Lower leg skin (tissue), 4 donors: ENCODE data around the gene TSPO. TPM values are rescaled to one million over a fixed set of nuclear protein-coding genes. Genes with fewer than 3 reads are reported as not detected.

Experiments used
- DNase-seq, 2 donors: peaks; one replicate each; pipeline ENCODE4 v3.0.0-alpha.2; 2019; ENCODE audit warnings: low spot score in 2 of 2
- H3K4me3 ChIP-seq: fragments of 200-600 bp; sonication (generic); 2 replicates; pipeline ENCODE4 v1.5.1; 2017; ENCODE audit warnings: mild to moderate bottlenecking, low read depth; ENCODE audit not compliant: poor library complexity, severe bottlenecking
- POLR2A ChIP-seq, 2 donors: fragments of 450-650 bp; IDR thresholded peaks; one replicate each; pipeline ENCODE4 v1.6.1; 2016 to 2017; ENCODE audit warnings: antibody characterized with exemption in 2 of 2, mild to moderate bottlenecking in 1 of 2, moderate library complexity in 1 of 2
- WGBS, 2 donors: methylation state at CpG; one replicate each; pipeline ENCODE4 v1.1.5; 2018; 5-methylcytosine and 5-hydroxymethylcytosine counted together
- intact Hi-C: fragments of 100-400 bp; cut with DNase I; formaldehyde crosslinking; loops from one replicate; pipeline ENCODE4 v1.15.0; 2023; ENCODE audit warnings: low total_unique reads
- total RNA-seq, 4 donors: library from RNA; depleted of rRNA; stranded (reverse); fragments of >200 nt; gene quantifications; one replicate each; pipeline ENCODE4 v1.1.0, GENCODE V29; 2016
- TF ChIP-seq, protein P1 (sequence below), 3 donors: fragments of 450-650 bp; IDR thresholded peaks; one replicate each; pipeline ENCODE4 v1.5.1; 2016; ENCODE audit warnings: antibody characterized with exemption in 3 of 3, mild to moderate bottlenecking in 3 of 3, moderate library complexity in 2 of 3

The TSPO gene
- total RNA-seq, 4 donors from 2014 or later: 695 to 923 (median 775) TPM

DNA sequence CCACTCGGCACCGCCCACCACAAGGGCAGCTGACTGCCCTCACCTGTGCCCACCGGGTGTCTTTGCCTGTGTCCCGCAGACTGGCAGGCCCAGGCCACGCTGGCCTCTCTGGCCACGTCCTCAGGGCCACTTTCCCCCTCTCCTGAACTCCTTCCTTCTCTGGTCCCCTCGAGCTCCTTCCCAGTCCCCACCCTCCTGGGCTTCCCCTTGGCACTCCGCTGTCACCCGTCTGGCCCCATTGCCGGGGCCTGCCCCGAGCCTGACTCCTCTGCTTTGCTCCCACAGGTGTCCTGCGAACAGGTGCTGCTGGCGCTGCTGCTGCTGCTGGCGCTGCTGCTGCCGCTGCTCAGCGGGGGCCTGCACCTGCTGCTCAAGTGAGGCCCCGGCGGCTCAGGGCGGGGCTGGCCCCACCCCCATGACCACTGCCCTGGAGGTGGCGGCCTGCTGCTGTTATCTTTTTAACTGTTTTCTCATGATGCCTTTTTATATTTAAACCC lies 22.4 kb upstream of the TSPO start:
- TF ChIP-seq POLR2A (IDR thresholded peaks at IDR 0.05): no peak
- TF ChIP-seq, protein P1, sequence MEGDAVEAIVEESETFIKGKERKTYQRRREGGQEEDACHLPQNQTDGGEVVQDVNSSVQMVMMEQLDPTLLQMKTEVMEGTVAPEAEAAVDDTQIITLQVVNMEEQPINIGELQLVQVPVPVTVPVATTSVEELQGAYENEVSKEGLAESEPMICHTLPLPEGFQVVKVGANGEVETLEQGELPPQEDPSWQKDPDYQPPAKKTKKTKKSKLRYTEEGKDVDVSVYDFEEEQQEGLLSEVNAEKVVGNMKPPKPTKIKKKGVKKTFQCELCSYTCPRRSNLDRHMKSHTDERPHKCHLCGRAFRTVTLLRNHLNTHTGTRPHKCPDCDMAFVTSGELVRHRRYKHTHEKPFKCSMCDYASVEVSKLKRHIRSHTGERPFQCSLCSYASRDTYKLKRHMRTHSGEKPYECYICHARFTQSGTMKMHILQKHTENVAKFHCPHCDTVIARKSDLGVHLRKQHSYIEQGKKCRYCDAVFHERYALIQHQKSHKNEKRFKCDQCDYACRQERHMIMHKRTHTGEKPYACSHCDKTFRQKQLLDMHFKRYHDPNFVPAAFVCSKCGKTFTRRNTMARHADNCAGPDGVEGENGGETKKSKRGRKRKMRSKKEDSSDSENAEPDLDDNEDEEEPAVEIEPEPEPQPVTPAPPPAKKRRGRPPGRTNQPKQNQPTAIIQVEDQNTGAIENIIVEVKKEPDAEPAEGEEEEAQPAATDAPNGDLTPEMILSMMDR (IDR thresholded peaks at IDR 0.05): no peak
- no peak overlapping the region for H3K4me3 ChIP-seq
- intact Hi-C loops: loop anchor here (2.0 kb wide), 1 partner anchor 26 kb away; no protein-coding TSS in a partner anchor
- 50 to 56% methylated on average over 19 to 20 of the region's 20 CpGs for WGBS, 2 donors
- DNase-seq: no peak

DNA sequence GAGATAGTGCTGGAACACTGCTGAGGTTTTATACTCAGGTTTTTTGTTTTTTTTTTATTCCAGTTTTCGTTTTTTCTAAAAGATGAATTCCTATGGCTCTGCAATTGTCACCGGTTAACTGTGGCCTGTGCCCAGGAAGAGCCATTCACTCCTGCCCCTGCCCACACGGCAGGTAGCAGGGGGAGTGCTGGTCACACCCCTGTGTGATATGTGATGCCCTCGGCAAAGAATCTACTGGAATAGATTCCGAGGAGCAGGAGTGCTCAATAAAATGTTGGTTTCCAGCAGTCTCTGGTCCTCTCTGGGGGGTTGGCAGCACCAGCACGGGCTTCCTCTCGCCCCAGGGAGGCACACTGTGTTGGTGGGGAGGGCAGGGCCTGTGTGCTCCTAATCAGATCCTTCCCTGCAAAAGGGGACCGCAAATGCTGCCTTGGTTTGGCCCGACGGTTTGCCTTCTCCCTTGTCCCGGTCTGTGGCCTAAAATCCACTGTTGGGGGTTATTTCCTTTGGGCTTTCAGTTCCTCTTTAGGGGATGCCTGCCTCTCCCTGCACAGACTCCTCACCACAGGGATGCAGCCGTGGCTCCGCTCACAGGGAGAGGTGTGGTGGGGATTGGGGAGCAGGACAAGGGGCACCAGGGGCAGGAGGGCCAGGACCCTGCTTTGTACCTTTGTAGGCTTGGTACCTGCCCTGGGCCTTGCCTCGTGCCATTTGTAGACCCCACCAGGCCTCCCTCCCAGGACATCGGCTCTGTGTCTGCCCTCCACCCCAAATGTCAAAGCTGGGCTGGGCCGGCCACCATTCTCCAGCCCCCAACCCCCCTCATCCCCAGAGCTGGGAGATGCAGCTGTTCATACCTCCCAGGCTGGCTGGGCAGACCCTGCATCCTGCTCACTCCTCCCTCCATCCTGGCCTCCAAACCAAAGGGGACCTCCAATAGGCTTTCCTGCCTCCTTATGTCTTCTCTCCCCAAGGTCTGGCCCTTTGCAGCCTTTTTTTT lies 21.6 kb upstream of the TSPO start:
- intact Hi-C loops: loop anchor here (2.0 kb wide), 1 partner anchor 25 kb away; no protein-coding TSS in a partner anchor
- TF ChIP-seq POLR2A (IDR thresholded peaks at IDR 0.05): no peak
- TF ChIP-seq, protein P1 (IDR thresholded peaks at IDR 0.05): no peak
- no peak overlapping the region for H3K4me3 ChIP-seq
- no peak for DNase-seq
- WGBS, 2 donors: 57 to 62% methylated on average over 16 of the region's 16 CpGs

DNA sequence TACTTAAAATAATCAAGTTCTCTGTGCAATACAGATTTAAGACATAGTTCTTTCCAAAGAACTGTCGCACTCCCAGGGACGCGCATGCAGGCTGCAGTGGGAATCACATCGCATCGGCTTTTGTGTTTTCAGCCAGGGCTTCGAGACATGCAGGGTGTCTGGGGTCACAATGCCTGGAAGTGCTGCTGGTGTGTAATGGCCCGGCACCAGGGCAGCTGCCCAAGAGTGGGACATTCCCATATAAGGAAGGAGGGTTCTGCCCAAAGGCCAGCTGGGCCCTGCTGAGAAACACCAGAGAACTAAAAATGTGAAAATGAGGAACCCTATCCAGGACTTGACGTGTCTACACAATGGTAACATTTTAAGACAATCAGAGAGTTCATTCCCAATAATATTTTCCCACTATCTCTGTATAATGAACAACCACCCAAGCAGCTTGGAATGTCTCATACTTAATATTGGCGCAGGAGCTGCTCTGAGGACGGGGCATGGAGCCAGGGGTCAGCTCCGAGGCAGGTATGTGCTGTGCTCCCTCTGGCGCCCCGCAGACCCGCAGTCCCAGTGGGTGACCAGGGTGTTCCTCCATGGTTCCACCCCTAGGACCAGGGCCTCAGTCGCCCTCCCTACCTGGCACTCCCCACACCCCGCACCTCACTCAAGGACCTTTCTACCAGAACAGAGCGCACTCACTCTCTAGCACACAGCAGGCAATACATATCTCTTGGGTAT lies 19.4 kb upstream of the TSPO start:
- TF ChIP-seq, protein P1 (IDR thresholded peaks at IDR 0.05): no peak
- TF ChIP-seq POLR2A (IDR thresholded peaks at IDR 0.05): no peak
- H3K4me3 ChIP-seq: no peak overlapping the region
- 86 to 87% methylated on average over 17 of the region's 17 CpGs for WGBS, 2 donors
- intact Hi-C loops: no loop called here
- DNase-seq: no peak

DNA sequence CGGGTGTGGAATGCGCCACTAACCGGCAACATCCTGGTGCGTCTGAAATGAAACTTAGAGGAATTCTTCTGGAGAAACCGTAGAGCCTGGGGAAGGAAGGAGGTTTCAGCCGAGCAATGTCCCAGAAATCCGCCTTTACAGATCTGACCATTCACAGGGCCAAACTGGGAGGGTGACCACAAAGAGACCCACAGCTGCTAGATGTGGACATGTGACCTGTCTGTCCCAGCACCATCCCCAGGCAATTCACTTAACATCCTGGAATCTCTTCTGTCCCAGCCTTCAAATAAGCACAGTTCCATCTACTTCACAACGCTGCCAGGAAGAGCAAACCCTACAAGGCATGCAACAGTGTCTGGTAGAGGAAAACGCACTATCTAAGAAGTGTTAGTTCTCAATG lies 18.0 kb upstream of the TSPO start:
- TF ChIP-seq POLR2A (IDR thresholded peaks at IDR 0.05): no peak
- TF ChIP-seq, protein P1 (IDR thresholded peaks at IDR 0.05): no peak
- WGBS, 2 donors: 85 to 86% methylated on average over 9 of the region's 9 CpGs
- no peak for DNase-seq
- intact Hi-C loops: no loop called here
- H3K4me3 ChIP-seq: no peak overlapping the region

DNA sequence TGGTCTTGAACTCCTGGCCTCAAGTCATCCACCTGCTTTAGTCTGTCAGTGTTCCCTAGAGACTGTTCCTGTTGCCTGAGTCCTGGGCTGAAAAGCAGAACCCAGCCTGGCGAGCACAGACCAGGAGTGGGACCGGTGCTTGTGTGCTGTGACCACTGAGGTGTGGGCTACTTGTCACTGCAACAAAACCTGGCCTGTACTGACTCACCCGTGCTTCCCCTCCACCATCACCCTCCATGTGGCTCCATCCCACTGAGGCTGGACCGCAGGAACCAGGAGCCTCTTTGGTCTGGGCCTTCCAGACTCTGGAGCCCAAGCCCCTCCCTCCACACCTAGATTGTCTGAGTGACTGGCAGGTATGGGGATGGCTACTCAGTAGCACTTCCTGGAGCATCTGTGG lies 16.8 kb upstream of the TSPO start:
- WGBS, 2 donors: 100% methylated on average over 4 of the region's 4 CpGs
- no peak overlapping the region for H3K4me3 ChIP-seq
- TF ChIP-seq POLR2A (IDR thresholded peaks at IDR 0.05): no peak
- TF ChIP-seq, protein P1 (IDR thresholded peaks at IDR 0.05): no peak
- intact Hi-C loops: no loop called here
- no peak for DNase-seq
